ENCODE measurements around the gene CD101.
A peak's percentile ranks its signal among the peaks of the same experiment; 100 is the strongest.
"Not testable (repeated sequence)": the region's sequence is repeated elsewhere in the genome, so short reads cannot be mapped to it uniquely, and the experiment has no call there.

CD101 gene

GRCh38 chr1:116972674-116973030, 28.9 kb upstream of the CD101 start:
- DNase-seq (ENCODE audit: low read depth), result peak; percentile 76
- H3K4me3 ChIP-seq (ENCODE audit: low read length), result no peak overlapping the region
- no peak for TF ChIP-seq CTCF (IDR thresholded peaks at IDR 0.05; ENCODE audit: insufficient read depth, low read depth, low read length, missing control alignments)

- H3K4me3 ChIP-seq (ENCODE audit: low read length); DNase-seq (ENCODE audit: low read depth): not testable (repeated sequence)
These were observed 21.3 kb upstream of the CD101 start for GRCh38 chr1:116980309-116980708.

GRCh38 chr1:116981521-116982037, 20.0 kb upstream of the CD101 start:
- TF ChIP-seq CTCF (IDR thresholded peaks at IDR 0.05; ENCODE audit: insufficient read depth, low read depth, low read length, missing control alignments), result no peak
- no peak overlapping the region for H3K4me3 ChIP-seq (ENCODE audit: low read length)
- no peak for DNase-seq (ENCODE audit: low read depth)

- no peak overlapping the region for H3K4me3 ChIP-seq (ENCODE audit: low read length)
- no peak for DNase-seq (ENCODE audit: low read depth)
- no peak for TF ChIP-seq CTCF (IDR thresholded peaks at IDR 0.05; ENCODE audit: insufficient read depth, low read depth, low read length, missing control alignments)
These were observed 19.1 kb upstream of the CD101 start for GRCh38 chr1:116982319-116983004.

- no peak for TF ChIP-seq CTCF (IDR thresholded peaks at IDR 0.05; ENCODE audit: insufficient read depth, low read depth, low read length, missing control alignments)
- H3K4me3 ChIP-seq (ENCODE audit: low read length), result no peak overlapping the region
- DNase-seq (ENCODE audit: low read depth), result no peak
These were observed 18.4 kb upstream of the CD101 start for GRCh38 chr1:116983112-116983511.

GRCh38 chr1:116983678-116984077, 17.9 kb upstream of the CD101 start:
- TF ChIP-seq CTCF (IDR thresholded peaks at IDR 0.05; ENCODE audit: insufficient read depth, low read depth, low read length, missing control alignments), result no peak
- DNase-seq (ENCODE audit: low read depth), result no peak

GRCh38 chr1:116984406-116985160, 17.0 kb upstream of the CD101 start:
- no peak for DNase-seq (ENCODE audit: low read depth)
- TF ChIP-seq CTCF (IDR thresholded peaks at IDR 0.05; ENCODE audit: insufficient read depth, low read depth, low read length, missing control alignments), result no peak
- H3K4me3 ChIP-seq (ENCODE audit: low read length), result no peak overlapping the region

More at GRCh38 chr1:116983678-116984077, 17.9 kb upstream of the CD101 start:
- H3K4me3 ChIP-seq (ENCODE audit: low read length), result no peak overlapping the region
